Neutrophil (primary cell): ENCODE results near the gene LDB3.

ENCODE experiments used
- H3K27ac ChIP-seq: fragments of 200-600 bp; sonication (generic); 2 replicates; pipeline ENCODE4 v1.5.1; 2016; ENCODE audit warnings: mild to moderate bottlenecking, moderate library complexity
- H3K27me3 ChIP-seq: fragments of 200-600 bp; sonication (generic); 2 replicates; pipeline ENCODE4 v1.6.0; 2016; ENCODE audit warnings: mild to moderate bottlenecking
- H3K36me3 ChIP-seq: fragments of 200-600 bp; sonication (generic); 2 replicates; pipeline ENCODE4 v1.5.1; 2017
- H3K4me1 ChIP-seq, 2 experiments: fragments of 200-600 bp in 1 of 2; sonication (generic) in 1 of 2; 1 replicate in 1 of 2; 2 replicates in 1 of 2; pipeline versions ENCODE4 v1.5.1 to v1.6.1; 2013 to 2016; ENCODE audit warnings: low read depth in 1 of 2, low read length in 1 of 2, mild to moderate bottlenecking in 1 of 2, moderate library complexity in 1 of 2; ENCODE audit not compliant: control insufficient read depth in 1 of 2, insufficient read depth in 1 of 2
- H3K4me3 ChIP-seq, 2 experiments: fragments of 200-600 bp in 1 of 2; sonication (generic) in 1 of 2; 1 replicate in 1 of 2; 2 replicates in 1 of 2; pipeline ENCODE4 v1.5.1; 2013 to 2016; ENCODE audit warnings: low read depth in 1 of 2, low read length in 1 of 2, mild to moderate bottlenecking in 1 of 2, moderate library complexity in 1 of 2
- H3K9me3 ChIP-seq: fragments of 200-600 bp; sonication (generic); 2 replicates; pipeline ENCODE4 v1.5.1; 2016
- TF ChIP-seq, protein P1 (sequence below): fragments of 200-600 bp; sonication (generic); IDR thresholded peaks from 2 replicates; pipeline ENCODE4 v1.5.1; 2016; ENCODE audit warnings: antibody characterized with exemption

Gene LDB3

DNA sequence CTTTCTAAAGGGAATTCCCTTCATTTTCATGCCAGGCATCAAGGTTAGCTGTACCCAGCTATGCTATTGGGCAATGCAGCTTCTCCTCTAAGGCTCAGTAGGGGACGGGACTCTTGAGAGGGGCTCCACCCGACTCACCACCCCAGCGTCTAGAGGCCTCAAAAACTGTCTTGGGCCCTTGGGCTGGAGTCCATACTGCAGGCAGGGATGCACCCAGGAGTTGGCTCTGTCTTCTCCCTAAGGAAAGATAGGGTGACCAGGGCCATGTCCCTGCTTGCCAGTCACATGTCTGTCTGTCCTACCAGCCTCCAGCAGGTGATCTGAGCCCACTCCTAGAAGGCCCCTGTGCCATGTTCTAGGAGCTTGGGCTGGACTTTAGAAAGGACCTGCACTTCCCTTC, 12.7 kb upstream of the LDB3 start:
- no peaks in the 10 kb centered on the region for H3K4me1 ChIP-seq
- H3K9me3 ChIP-seq, result no peaks in the 10 kb centered on the region
- TF ChIP-seq, protein P1, sequence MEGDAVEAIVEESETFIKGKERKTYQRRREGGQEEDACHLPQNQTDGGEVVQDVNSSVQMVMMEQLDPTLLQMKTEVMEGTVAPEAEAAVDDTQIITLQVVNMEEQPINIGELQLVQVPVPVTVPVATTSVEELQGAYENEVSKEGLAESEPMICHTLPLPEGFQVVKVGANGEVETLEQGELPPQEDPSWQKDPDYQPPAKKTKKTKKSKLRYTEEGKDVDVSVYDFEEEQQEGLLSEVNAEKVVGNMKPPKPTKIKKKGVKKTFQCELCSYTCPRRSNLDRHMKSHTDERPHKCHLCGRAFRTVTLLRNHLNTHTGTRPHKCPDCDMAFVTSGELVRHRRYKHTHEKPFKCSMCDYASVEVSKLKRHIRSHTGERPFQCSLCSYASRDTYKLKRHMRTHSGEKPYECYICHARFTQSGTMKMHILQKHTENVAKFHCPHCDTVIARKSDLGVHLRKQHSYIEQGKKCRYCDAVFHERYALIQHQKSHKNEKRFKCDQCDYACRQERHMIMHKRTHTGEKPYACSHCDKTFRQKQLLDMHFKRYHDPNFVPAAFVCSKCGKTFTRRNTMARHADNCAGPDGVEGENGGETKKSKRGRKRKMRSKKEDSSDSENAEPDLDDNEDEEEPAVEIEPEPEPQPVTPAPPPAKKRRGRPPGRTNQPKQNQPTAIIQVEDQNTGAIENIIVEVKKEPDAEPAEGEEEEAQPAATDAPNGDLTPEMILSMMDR, result no peak
- no peak overlapping the region for H3K27ac ChIP-seq
- no peak overlapping the region for H3K4me3 ChIP-seq
- no peaks in the 10 kb centered on the region for H3K36me3 ChIP-seq
- H3K27me3 ChIP-seq, result no peaks in the 10 kb centered on the region

DNA sequence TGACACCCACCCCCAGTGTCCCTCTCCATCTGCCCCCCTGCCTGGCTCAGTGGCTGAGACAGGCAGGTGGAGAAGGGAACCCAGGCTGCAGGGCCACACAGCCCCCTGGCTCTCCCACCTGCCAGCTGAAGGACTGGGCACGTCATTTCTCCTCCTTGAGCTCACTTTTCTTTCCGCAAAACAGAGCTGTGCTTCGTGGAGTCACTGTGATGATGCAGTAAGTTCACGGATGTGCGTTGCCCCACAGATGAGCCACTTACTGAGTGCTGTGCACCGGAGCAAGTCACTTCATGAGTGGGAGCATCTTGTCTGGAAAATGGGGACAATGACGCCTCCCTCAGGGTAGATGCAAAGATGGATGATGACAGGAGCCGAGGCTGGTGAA, 11.3 kb upstream of the LDB3 start:
- TF ChIP-seq, protein P1, result no peak
- Histone ChIP-seq H3K4me3 (no peak overlapping the region), H3K9me3 (no peaks in the 10 kb centered on the region), H3K36me3 (no peaks in the 10 kb centered on the region), H3K4me1 (no peaks in the 10 kb centered on the region), H3K27ac (no peak overlapping the region), H3K27me3 (no peaks in the 10 kb centered on the region)

DNA sequence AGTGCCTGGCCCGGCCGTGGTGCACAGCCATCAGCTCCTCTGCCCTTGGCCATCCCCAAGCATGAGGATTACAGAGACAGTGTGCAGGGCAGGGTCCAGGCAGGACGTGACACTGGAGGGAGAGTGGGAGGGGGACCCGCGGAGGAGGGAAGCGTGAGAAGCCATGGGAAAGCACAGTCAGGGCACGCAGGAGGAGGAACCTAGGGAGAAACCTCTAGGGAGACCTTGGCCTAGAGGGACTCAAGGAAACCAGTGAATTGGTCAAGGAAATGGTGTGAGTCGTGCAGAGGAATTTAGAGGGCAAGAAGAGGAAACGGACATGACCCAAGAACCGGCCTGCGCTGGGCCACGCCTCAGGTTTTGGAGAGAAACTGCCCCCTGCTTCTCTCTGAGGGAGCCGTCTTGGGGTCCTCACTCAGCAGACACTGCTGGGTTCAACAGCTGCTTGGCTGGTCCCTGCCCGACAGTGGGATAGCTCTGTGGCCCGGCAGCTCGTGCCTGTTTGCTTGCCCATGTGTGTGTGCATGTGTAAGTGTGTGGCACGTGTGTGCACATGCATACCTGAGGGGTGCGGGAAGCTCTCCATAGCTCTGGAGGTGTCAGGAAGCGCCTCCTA, 10.8 kb upstream of the LDB3 start:
- TF ChIP-seq, protein P1, result no peak
- Histone ChIP-seq H3K9me3 (no peaks in the 10 kb centered on the region), H3K27me3 (no peaks in the 10 kb centered on the region), H3K4me1 (no peaks in the 10 kb centered on the region), H3K36me3 (no peaks in the 10 kb centered on the region), H3K27ac (no peak overlapping the region), H3K4me3 (no peak overlapping the region)

DNA sequence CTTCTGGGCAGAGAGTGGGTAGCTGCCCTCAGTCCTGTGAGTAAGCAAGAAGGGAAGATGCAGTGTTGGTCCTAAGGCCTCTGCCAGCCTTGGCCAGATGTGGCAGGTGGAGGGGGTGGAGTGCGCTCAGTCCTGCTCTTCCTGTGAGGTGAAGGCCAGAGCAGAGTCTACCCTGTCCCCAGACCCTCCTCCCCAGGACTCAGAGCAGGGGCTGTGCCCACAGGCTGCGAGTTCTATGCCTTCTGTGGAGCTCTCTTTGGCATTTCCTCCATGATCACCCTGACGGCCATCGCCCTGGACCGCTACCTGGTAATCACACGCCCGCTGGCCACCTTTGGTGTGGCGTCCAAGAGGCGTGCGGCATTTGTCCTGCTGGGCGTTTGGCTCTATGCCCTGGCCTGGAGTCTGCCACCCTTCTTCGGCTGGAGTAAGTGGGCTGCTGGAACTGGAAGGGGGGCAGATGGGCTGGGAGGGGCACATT, 10.0 kb upstream of the LDB3 start:
- Histone ChIP-seq H3K9me3 (no peaks in the 10 kb centered on the region), H3K27ac (no peak overlapping the region), H3K27me3 (no peaks in the 10 kb centered on the region), H3K36me3 (no peaks in the 10 kb centered on the region), H3K4me3 (no peak overlapping the region), H3K4me1 (no peaks in the 10 kb centered on the region)
- TF ChIP-seq, protein P1, result no peak

DNA sequence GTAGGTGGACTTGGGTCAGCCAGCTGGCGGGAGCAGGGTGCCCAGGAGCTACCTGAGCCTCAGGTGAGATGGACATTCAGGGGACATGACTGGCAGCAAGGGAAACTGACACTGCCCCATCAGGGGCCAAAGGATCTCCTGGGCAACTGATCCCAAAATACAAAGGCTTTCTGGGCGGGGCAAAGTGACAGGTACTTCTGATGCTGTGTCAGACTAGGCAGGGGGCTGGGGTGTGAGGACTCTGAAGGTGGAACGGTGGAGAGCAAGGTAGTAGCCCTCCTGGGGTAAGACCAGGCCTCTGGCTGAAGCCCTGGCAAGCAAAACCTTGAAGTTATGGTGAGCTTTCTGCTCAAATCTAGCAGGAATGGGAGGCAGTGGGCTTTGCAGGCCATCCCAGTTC, 9.6 kb upstream of the LDB3 start:
- H3K27me3 ChIP-seq, result no peaks in the 10 kb centered on the region
- H3K4me3 ChIP-seq, result no peak overlapping the region
- no peaks in the 10 kb centered on the region for H3K4me1 ChIP-seq
- H3K27ac ChIP-seq, result no peak overlapping the region
- no peaks in the 10 kb centered on the region for H3K9me3 ChIP-seq
- TF ChIP-seq, protein P1, result no peak
- no peaks in the 10 kb centered on the region for H3K36me3 ChIP-seq
